Upper lobe of right lung (tissue), 1 donor: ENCODE data around the gene PCDHGC4. TPM values are rescaled to one million over a fixed set of nuclear protein-coding genes. Genes with fewer than 3 reads are reported as not detected.

Source experiments
- ATAC-seq: fragments of 200-7000 bp; cut with Tn5 transposase; one replicate; pipeline ENCODE4 v1.9.1; 2020; ENCODE audit warnings: mild to moderate bottlenecking, moderate library complexity
- DNase-seq: peaks from one replicate; pipeline ENCODE4 v3.0.0-alpha.2; 2020
- H3K27ac ChIP-seq: fragments of 200-600 bp; one replicate; pipeline ENCODE4 v1.8.0; 2022
- H3K27me3 ChIP-seq: fragments of 200-600 bp; one replicate; pipeline ENCODE4 v1.8.0; 2022; ENCODE audit warnings: mild to moderate bottlenecking
- H3K36me3 ChIP-seq: fragments of 200-600 bp; one replicate; pipeline ENCODE4 v1.8.0; 2022
- H3K4me1 ChIP-seq: fragments of 200-600 bp; one replicate; pipeline ENCODE4 v1.8.0; 2022
- H3K4me3 ChIP-seq: fragments of 200-600 bp; one replicate; pipeline ENCODE4 v1.8.0; 2022; ENCODE audit warnings: mild to moderate bottlenecking
- H3K9me3 ChIP-seq: fragments of 200-600 bp; one replicate; pipeline ENCODE4 v1.8.0; 2022
- intact Hi-C: fragments of 100-400 bp; cut with DNase I; formaldehyde crosslinking; loops from one replicate; pipeline ENCODE4 v1.11.0; 2022
- total RNA-seq: library from RNA; stranded (reverse); fragmentation: NEBNext Ultra II Directional; extraction: Animal tissue kit (Norgen Biotek cat#: 25700); gene quantifications from one replicate; pipeline ENCODE4 v1.2.1, GENCODE V29; 2021
- TF ChIP-seq, protein P1 (sequence below): fragments of 200-600 bp; IDR thresholded peaks from one replicate; pipeline ENCODE4 v1.8.0; 2022; ENCODE audit warnings: antibody characterized with exemption
- donor health status: DM: no; HTN: yes; CAD: no; lungs with severe emphysema.

Gene PCDHGC4
- total RNA-seq, 1 donor from 2014 or later, result 1.8 TPM

DNA sequence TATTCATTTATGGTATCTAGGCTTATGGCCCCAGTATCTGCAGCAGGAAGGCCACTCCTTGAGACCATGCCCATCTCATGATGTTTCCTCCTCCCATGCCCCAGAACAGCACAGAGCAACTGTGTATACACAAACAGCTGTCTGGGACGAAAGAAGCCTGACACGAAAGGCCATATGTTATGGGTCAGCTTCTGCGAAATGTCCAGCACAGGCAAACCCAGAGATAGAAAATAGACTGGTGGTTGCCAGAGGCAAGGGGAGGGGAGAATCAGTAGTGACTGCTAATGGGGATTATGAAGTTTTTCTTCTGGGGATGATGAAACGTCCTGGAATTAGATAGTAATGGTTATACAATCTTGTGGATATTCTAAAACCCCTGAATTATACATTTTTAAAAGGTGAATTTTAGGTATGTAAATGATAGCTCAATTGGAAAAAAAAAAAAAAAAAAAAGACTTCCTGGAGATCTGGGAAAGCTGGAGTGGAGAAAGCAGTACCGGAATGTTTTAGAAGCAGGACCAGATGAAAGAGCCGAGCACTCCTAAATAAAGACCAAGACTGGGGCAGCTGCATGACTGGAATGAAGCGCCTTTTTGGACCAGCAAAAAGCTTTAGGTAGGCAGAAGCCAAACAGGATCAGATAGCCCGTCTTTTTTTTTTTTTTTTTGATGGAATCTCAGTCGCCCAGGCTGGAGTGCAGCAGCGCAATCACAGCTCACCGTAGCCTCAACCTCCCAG is 33.2 kb downstream of the PCDHGC4 start:
- Histone ChIP-seq H3K4me3 (no peak overlapping the region), H3K4me1 (peaks cover 65% of the 10 kb centered on the region), H3K9me3 (no peaks in the 10 kb centered on the region), H3K27me3 (no peaks in the 10 kb centered on the region), H3K36me3 (peaks cover 44% of the 10 kb centered on the region), H3K27ac (peak overlapping the region; percentile 76)
- no peak for ATAC-seq
- intact Hi-C loops, result no loop called here
- TF ChIP-seq, protein P1, sequence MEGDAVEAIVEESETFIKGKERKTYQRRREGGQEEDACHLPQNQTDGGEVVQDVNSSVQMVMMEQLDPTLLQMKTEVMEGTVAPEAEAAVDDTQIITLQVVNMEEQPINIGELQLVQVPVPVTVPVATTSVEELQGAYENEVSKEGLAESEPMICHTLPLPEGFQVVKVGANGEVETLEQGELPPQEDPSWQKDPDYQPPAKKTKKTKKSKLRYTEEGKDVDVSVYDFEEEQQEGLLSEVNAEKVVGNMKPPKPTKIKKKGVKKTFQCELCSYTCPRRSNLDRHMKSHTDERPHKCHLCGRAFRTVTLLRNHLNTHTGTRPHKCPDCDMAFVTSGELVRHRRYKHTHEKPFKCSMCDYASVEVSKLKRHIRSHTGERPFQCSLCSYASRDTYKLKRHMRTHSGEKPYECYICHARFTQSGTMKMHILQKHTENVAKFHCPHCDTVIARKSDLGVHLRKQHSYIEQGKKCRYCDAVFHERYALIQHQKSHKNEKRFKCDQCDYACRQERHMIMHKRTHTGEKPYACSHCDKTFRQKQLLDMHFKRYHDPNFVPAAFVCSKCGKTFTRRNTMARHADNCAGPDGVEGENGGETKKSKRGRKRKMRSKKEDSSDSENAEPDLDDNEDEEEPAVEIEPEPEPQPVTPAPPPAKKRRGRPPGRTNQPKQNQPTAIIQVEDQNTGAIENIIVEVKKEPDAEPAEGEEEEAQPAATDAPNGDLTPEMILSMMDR, result no peak
- DNase-seq, result no peak

DNA sequence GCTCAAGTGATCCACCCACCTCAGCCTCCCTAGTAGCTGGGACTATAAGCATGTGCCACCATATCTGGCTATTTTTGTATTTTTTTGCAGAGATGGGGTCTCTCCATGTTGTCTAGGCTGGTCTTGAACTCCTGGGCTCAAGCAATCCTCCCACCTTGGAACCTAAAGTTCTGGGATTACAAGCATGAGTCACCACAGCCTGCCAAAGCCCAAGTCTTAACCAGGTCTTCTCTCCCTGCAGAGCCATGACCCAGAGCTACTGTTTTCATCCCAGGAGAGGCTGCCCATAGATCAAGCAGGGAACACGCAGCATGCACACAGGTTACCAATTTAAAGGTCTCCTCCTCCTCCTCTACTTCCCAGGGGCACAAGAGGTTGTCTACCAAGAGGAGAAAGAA is 33.8 kb downstream of the PCDHGC4 start:
- TF ChIP-seq, protein P1, result no peak
- Histone ChIP-seq H3K27ac (peak overlapping the region; percentile 39), H3K9me3 (no peaks in the 10 kb centered on the region), H3K36me3 (peaks cover 49% of the 10 kb centered on the region), H3K4me3 (no peak overlapping the region), H3K4me1 (peaks cover 65% of the 10 kb centered on the region), H3K27me3 (no peaks in the 10 kb centered on the region)
- intact Hi-C loops, result no loop called here
- ATAC-seq, result no peak
- no peak for DNase-seq

DNA sequence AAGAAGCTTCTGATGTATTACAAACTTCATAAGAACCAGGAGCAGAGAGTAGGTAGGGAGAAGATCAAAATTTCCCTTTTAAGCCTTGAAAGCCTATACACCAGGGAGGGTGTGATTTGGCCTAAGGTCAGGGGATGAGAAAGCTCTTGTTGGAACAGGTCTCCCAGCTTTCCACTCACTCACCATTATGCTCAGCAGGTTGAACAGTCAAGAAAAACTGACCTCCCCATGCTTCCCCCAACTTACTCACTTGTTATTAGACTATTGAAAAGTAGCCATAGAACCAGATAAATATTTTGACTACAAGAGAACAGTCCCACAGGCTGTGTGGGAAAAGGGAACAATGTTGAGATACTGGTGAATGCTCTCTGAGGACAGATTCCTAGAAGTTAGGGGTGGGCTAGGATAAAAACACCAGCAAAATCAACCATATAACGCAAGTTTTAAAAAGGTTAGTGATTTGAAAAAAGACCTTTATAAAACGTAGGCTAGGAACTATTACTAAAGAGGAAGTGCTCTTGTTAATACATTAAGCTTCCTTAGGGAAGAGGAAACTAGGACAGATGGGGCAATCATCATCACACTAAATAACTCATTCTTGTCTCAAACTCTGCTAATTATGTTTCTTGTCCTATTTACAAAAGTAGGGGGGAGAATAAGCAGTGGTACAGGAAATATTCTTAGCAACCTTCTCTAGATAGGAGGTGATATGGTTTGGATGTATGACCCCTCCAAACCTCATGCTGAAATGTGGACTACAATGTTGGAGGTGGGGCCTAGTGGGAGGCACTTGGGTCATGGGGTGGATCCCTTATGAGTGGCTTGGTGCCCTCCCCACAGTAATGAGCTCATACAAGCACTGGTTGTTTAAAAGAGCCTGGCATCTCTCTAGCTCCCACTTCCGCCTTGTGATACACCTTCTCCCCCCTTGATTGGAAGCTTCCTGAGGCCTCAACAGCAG is 35.1 kb downstream of the PCDHGC4 start:
- no peak overlapping the region for H3K4me3 ChIP-seq
- peaks cover 57% of the 10 kb centered on the region for H3K36me3 ChIP-seq
- H3K27ac ChIP-seq, result peak overlapping the region; percentile 72
- intact Hi-C loops, result no loop called here
- H3K9me3 ChIP-seq, result no peaks in the 10 kb centered on the region
- H3K4me1 ChIP-seq, result peaks cover 64% of the 10 kb centered on the region
- TF ChIP-seq, protein P1, result no peak
- ATAC-seq, result peak; percentile 41
- no peaks in the 10 kb centered on the region for H3K27me3 ChIP-seq
- DNase-seq, result no peak

DNA sequence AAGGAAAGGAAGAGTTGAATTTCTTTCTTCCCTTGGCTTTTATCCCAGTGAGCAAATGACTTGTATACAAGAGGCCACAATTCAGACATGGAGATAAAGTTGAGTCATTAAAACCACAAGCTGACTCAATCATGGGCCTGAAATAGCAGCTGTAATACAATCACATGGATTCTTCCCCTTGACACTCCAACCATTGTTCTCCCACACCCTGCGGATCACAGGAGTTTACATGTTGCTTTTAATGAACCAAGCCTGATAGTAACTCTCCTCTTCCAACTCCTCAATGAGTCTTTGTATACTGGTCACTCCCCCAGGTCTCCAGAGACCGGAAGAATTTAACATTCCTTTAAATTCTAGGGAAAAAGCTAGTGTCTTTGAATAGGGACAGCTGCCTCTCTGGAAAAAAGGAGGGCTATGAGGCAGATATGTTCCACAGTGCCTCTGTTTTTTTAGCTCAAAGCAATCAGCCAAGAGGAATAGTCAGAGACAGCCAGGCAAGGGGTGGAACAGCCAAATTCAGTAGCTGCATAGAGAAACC is 36.5 kb downstream of the PCDHGC4 start:
- TF ChIP-seq, protein P1, result no peak
- no peaks in the 10 kb centered on the region for H3K9me3 ChIP-seq
- ATAC-seq (peak; percentile 46), DNase-seq (no peak)
- H3K27me3 ChIP-seq, result no peaks in the 10 kb centered on the region
- H3K4me3 ChIP-seq, result no peak overlapping the region
- H3K27ac ChIP-seq, result peak overlapping the region; percentile 72
- intact Hi-C loops, result no loop called here
- H3K36me3 ChIP-seq, result peaks cover 66% of the 10 kb centered on the region
- H3K4me1 ChIP-seq, result peaks cover 72% of the 10 kb centered on the region

DNA sequence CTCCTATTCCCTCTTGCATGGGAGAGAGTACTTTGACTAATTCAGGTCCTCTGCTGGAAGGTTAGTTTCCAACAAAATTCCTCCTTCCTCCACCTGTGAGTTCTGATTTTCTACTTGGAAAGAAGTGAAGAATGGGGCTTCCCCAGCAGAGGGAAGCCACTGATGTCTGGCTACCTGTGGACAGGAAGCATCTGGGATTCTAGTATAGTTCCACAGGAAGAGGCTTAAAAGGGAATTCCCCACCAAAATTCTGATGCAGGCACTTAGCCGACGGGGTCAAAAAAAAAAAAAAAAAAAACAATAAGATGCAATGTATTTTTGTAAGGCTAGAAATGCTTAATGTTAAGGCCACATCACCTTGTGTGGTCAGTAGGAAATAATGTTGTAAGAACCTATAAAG is 37.5 kb downstream of the PCDHGC4 start:
- Histone ChIP-seq H3K9me3 (no peaks in the 10 kb centered on the region), H3K4me3 (no peak overlapping the region), H3K4me1 (peaks cover 72% of the 10 kb centered on the region), H3K27me3 (no peaks in the 10 kb centered on the region), H3K36me3 (peaks cover 68% of the 10 kb centered on the region), H3K27ac (peak overlapping the region; percentile 72)
- DNase-seq, result no peak
- no peak for ATAC-seq
- TF ChIP-seq, protein P1, result no peak
- intact Hi-C loops, result no loop called here
